GM19395 (cell line): ENCODE measurements around the gene JCHAIN.
"Not testable (repeated sequence)": the region's sequence is repeated elsewhere in the genome, so short reads cannot be mapped to it uniquely, and the experiment has no call there.

ENCODE experiments used
- ATAC-seq: cut with Tn5 transposase; IDR thresholded peaks from one replicate; pipeline ENCODE4 v1.9.1; 2021; ENCODE audit warnings: mild to moderate bottlenecking, moderate library complexity; ENCODE audit not compliant: unreplicated experiment

Gene JCHAIN

DNA sequence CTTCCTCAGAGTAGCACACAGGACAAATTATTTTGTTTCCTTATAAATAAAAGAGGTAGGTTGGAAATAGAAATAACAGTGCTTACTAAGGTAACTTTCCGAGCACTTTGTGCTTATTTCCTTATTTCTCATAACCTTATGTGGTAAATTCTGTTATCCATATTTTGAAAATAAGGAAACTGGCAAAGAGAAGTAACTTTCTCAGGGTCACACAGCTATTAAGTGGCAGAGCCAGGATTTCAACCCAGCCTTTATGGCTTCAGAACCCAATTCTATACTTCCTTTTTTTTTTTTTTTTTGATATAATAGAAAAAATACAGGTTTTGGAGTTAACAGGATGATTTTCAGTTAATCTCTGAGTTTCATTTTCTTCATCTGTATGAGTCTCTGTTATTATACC lies 25.4 kb upstream of the JCHAIN start:
- no peak for ATAC-seq

DNA sequence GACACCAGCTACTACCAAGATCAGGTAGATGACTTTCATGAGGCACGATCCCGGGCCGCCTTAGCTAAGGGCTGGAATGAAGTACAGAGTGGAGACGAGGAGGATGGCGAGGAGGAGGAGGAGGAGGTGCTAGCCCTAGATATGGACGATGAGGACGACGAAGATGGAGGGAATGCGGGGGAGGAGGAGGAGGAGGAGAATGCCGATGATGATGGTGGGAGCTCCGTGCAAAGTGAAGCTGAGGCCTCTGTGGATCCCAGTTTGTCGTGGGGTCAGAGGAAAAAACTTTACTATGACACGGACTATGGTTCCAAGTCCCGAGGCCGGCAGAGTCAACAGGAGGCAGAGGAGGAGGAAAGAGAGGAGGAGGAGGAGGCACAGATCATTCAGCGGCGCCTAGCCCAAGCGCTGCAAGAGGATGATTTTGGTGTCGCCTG lies 22.5 kb upstream of the JCHAIN start:
- peak; percentile 3 for ATAC-seq

DNA sequence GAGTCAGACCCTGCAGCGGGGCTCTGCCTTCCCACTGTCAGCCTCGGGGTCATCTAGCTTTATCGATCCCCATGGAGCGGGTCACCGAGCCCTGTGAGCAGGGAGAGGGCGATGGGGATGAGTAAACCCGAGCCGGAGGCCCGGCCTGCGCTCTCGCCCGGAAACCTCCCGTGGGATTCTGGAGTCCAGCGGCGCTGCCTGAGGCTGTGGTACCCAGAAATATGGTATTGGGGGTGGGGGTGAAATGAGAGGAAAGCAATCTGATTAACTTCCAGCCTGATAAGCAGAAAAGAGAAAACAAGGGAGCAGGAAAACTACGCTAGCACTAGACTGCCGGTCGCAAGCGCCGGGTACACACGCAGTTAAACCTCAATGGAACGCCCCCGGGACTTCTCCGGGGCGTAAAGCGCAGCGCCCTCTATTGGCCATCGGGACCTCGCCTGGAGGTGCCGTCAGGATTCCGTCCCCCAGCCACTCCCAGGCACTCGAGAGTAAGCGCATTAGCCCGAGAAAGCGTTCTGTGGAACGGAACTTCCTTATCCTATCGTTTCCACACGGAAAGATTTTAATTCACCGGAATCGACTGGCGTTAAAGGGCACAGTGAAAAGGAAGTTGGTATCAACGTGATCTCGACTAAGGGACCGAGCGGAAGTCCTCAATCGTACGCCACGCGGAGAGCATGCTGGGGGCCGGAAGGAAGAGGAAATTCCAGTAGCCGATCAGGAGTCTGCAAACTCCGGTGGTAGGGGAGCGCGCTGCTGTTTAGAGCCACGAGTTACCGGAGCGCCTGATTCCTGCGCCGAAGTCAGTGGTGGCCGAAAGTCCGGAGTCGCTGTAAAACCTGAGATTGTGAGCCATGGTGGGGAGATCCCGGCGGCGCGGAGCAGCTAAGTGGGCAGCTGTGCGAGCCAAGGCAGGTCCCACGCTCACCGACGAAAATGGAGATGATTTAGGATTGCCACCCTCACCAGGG lies 21.8 kb upstream of the JCHAIN start, which contains the start of gene UTP3:
Gene UTP3 (plus strand): TSS at position 712 of the 974 bp plus-strand sequence. CDS start 146 bp downstream, at position 858.
- peak; percentile 95 for ATAC-seq

DNA sequence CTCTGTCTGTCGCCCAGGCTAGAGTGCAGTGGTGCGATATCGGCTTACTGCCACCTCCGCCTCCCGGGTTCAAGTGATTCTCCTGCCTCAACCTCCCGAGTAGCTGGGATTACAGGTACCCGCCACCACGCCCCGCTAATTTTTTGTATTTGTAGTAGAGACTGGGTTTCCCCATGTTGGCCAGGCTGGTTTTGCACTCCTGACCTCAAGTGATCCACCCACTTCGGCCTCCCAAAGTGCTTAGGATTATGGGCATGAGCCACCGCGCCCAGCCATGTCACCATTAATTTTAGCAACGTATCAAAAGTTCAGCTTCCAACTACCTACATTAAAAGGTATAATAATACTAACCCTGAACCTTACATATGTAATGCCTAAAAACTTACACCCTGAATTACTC lies 21.1 kb upstream of the JCHAIN start:
- peak; percentile 1 for ATAC-seq

DNA sequence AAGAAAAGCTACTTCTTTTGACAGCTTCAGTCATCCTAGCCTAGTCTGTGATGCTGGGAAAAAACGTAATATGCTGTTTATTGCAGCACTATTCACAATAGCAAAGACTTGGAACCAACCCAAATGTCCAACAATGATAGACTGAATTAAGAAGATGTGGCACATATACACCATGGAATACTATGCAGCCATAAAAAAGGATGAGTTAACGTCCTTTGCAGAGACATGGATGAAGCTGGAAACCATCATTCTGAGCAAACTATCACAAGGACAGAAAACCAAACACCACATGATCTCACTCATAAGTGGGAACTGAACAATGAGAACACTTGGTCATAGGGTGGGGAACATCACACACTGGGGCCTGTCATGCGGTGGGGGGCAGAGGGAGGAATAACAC lies 15.8 kb upstream of the JCHAIN start:
- not testable (repeated sequence) for ATAC-seq

DNA sequence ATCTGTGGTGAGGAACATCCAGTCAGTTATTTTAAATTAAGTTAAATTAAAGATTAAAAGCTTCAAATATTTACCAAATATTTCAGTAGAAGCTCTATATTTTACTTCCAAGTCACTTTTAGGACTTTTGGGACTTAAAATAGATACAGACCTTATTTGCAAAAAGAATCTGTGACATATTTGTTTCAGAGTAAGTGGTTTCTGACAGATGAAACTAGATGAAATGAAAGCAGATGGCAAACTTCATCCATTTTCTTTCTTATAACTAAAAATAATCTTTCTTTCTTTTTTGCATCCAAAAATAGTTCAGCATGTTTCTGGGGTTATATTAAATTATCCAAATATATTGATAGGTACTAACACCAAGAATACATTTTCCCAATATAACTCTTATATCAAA lies 15.4 kb upstream of the JCHAIN start:
- ATAC-seq = peak; percentile 48

DNA sequence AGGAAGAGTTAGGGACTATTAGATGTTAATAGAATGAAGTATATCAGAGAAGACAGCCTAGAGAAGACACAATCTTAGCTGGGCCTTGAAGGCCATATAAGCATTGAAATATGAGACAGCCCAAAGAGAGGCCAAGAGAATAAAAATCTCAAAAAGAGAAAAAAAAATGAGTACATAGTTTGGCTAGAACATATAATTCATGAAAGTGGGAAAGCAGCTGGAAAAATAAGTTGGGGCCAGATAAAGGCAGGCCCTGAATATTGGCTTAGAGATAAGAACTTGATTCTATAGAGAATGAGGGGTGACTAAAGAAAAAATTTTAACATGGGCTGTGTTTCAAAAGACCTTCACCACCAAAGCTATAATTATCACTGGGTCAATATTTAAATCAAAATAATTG lies 14.6 kb upstream of the JCHAIN start:
- ATAC-seq = no peak

DNA sequence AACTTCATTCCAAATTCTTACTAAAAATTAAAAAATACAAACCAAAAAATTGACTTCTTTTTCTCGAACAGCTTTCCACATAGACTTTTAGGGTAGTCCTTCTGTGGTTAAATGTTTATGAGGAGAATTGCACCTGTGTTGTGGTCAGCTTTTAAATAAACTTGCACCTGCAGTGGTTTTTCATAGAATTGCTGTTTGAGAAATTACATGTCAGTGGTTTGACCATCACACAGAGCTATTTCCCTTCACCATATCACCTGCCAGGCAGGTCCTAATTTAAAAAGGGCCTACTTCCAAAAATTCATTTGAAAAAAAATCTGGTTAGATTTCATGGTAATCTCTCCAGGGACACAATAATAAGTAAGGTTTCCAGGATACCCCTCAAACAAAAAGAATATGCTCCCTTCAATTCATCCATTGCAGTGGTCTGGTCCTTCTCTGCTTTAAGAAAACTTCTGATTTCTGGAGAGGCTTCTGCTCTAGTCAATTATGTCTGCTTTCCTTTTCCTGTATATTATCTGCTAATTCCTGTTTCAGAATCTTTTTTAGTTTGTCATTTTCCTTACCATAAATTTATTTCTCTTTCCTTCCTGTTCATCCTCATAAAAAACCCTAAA lies 12.2 kb upstream of the JCHAIN start:
- ATAC-seq = peak; percentile 80

DNA sequence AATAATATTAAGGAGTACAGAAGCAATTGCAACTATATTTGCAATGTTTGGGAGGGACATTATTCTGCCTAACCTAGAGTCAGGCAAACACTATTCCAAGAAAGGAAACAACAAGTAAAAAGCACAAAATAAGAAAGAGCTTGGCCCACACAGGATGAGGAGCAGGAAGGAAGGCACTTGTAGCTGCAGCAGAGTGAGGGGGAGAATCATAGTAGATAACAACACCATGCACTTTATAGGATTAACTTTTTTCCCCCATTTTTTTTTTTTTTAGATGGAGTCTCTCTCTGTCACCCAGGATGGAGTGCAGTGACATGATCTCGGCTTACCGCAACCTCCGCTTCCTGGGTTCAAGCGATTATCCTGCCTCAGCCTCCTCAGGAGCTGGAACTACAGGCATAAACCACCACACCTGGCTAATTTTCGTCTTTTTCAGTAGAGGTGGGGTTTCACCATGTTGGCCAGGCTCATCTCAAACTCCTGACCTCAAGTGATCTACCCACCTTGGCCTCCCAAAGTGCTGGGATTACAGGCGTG lies 10.3 kb upstream of the JCHAIN start:
- no peak for ATAC-seq

DNA sequence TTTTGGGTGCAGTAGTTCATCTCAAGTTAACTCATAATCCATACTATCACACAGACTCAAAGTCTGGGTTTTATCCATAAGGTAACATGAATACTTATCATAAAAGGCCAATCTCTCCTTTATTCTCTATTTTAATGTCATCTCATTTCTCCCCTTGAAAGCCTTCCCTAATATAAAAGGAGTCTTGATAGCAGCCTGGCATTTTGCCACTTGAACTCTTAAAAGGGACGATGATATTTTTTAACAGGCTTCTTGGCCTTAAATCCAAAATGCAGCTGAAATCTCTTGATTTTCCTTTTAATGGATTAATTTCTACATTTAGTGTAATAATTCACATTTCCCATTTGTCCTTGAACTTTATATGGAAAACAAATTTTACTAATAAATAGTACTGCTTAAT lies 8.4 kb upstream of the JCHAIN start:
- no peak for ATAC-seq

DNA sequence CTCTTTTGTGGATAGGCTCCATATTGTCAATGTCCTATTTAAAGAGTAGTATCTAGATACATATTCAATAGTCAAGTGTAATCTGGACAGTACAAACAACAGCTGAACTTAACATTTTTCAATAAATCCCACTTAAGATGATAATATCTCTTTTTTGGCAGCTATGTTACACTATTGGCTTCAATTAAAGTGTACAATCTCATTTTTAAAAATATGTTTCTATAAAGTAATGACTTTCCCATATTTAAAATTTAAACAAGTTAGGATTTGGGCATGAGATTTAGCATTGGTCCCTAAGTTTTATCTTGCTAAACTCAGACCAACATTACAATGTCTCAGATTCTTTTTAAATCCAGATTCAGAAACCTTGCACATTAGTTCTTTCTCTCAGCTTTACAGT lies 7.9 kb upstream of the JCHAIN start:
- no peak for ATAC-seq

DNA sequence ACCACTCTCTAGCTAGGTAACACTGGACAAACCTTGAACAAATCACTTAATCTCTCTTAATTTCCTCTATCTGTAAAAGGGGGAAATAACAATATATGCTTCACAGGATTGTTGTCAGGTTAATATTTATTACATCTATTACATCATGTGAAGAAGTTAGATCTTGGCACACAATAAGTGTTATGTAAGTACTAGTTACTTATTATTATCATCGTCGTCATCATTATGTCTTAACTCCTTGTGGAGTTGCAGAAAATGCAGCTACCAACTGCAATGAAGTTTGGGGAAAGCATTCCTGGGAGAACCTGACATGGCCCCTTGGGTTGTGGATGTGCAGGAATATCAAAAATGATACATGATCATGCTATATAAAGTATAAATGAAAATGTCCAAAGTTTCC lies 4.8 kb upstream of the JCHAIN start:
- no peak for ATAC-seq

DNA sequence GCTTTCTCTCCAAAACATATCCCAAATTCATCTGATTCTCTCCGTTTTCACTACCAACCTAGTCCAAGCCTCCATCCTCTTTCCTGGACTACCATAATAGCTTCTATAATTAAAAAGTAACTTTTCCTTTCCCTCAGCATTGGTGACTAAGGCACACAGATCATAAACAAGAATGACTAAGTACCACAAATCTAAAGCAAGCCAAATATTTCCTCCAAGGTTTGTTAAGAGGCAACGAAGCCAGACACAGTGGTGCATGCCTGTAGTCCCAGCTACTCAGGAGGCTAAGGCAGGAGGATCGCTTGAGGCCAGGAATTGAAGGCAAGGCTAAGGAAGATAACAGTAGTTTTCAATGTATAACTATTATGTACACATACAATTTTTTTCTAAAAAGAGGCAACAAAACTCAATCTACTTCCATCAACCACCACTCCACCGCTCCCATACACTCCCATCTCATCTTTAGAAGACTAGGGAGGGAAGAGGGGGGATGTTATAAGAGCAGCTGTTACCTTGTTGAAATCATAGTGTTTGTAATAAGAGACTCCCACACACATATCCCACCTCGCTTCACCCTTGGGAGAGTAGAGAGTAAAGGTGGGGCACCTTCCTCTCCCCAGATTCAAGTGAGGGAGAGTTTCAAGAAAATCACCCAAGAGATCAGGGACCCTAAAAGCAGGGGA lies 4.2 kb upstream of the JCHAIN start:
- ATAC-seq = no peak

DNA sequence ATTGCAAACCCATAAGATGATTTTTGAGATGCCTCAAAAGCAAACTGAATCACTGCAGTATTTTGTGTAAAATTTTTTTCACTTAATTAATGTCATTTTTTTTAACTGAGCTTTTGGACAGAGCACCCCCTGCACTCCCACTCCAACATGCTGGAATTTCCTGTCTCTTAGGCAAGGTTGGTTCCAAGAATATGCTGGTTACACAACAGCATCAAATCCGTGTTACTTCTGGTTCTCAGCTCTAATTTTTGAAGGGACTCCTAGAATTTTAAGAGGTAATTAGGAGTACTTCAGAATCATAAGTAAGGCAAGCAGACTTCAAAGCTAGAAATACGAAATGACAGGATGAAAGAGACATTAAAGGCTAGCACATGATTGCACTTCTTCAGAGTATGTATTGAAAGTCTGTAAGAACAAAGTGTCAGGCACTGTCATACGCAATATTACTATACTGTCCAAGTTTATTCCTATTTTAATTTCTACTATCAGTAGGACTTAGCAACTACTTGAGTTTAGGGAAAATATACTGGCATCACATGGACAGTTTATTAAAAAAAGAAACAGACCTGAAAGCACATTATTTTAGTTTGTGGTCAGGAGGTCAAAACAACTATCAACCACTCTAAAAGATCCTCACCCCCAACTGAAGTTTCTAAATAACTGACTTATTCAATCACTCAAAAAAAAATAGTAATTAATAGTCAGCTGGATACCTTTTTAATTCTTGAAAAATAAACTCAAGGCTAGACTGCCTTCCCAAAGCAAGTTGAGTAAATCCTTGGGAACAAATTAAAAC lies 1.6 kb upstream of the JCHAIN start:
- ATAC-seq = peak; percentile 46

DNA sequence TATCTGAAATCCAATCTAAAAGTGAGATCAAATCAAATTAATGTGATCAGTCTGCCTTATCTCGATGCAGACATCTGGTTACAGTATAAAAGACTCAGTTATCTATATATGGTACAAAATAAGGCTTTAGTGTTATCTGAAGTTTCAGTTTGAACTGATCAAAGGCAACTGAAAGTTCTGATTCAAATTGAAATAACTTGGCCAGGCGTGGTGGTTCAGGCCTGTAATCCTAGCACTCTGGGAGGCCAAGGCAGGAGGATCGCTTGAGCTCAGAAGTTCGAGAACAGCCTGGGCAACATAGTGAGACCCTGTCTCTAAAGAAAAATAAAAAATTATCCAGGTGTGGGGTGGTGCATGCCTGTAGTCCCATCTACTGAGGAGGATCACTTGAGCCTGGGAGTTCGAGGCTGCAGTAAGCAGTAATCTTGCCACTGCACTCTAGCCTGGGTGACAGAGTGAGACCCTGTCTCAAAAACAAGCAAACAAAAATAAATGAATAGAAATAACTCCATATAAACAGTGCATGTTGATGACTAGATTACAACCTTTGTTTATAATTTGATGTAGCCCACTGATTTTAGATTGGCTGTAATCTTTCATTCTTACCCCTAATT lies 4.9 kb downstream of the JCHAIN start:
- peak; percentile 84 for ATAC-seq

DNA sequence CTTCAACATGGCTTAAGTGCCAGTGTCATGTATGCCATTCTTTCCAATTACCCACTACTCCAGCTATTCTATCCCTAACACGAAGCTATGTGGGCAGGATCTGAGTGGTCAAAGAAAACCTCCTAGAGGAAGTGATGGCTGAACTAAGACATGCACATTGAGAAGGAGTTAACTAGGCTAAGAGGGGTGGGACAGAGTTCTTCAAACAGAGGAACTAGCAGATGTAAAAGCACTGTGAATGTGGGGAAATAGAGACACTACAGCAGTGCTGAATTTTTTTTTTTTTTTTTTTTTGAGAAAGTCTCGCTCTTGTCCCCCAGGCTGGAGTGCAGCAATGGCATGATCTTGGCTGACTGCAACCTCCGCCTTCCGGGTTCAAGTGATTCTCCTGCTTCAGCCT lies 6.2 kb downstream of the JCHAIN start:
- no peak for ATAC-seq

DNA sequence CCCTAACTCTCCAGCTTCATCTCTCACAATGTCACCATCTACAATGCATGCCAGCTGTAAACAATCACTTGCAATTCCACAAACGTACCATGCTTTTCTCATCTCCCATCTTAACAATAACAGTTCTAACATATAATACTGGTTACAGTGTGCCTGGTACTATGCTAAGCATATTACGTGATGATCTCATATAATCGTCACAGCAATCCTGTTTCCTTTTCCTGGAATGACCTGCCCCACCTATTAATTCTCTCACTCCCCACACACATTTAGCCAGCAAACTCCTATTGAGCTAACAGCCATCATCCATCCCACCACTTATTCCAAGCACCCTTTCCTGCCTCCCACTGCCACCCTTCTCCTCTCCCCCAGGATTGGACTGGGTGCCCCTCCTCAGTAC lies 7.9 kb downstream of the JCHAIN start:
- no peak for ATAC-seq

DNA sequence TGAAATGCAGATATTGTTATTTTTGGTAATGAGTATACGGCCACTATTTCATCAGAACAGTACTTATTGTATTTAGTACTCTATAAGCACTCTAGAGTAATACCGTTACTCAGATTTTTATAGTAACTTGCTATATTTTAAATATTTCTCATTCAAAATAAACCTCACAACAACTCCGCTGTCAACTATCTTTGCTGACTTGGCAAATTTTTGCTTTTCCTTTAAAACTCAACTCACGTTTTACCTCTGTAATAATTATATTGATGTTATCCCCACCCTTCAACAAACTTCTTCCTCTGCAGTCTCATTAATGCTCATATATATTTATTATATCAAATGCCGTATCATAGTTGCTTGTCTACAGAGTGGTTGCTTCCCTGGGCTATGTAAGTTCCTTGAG lies 9.0 kb downstream of the JCHAIN start:
- no peak for ATAC-seq

DNA sequence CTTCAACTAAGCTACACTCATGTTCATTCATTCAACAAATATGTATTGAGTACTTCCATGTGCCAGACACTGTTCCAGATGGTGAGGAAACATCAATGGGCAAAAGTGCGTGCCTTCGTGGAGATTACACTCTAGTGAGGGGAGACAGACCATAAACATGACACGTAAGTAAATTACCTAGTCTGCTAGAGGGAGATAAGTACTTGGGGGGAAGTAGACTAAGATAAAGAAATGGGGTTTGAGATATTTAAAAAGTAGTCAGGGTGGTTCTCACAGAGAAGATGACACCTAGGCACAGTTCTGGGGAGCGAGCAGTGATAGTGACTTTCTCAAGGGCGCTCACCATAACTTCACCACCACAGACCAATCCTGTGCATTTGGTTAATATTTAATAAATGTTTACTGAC lies 11.7 kb downstream of the JCHAIN start:
- ATAC-seq = no peak

DNA sequence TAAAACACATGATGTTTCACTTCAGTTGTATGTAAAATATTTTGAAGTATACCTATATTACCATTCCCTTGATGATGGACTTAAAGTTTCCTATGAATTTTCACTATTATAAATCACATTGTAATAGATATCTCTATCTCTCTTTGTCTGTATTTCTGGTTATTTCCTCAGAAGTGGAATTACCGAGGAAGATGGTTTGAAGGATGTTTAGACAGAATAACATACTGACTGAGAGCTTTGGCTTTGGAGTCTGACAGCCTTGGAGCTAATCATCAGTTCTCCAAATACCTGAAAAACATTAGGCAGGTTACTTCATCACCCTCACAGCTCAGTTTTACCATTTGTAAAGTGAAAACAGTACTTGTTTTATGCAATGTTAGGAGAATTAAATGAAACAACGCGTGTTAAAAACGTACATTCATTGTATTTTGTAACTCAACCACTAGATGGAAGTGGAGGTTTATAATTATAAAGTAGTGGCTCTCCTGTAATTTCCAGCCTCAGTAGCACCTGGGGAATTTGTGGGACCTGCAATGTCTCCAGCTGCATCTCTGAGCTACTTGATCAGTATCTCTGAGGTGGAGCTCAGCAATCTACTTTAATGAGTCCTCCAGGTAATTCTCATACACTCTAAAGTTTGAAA lies 14.3 kb downstream of the JCHAIN start:
- no peak for ATAC-seq
